ENCODE data around the gene ACVR2A. TPM values are rescaled to one million over a fixed set of nuclear protein-coding genes. Genes with fewer than 3 reads are reported as not detected.

The ACVR2A gene
- total RNA-seq, 4 donors from 2014 or later = 17.4 to 42.4 (median 28.0) TPM

GRCh38 chr2:147923846-147924245 lies 79.0 kb downstream of the ACVR2A start:
- TF ChIP-seq, protein P1, sequence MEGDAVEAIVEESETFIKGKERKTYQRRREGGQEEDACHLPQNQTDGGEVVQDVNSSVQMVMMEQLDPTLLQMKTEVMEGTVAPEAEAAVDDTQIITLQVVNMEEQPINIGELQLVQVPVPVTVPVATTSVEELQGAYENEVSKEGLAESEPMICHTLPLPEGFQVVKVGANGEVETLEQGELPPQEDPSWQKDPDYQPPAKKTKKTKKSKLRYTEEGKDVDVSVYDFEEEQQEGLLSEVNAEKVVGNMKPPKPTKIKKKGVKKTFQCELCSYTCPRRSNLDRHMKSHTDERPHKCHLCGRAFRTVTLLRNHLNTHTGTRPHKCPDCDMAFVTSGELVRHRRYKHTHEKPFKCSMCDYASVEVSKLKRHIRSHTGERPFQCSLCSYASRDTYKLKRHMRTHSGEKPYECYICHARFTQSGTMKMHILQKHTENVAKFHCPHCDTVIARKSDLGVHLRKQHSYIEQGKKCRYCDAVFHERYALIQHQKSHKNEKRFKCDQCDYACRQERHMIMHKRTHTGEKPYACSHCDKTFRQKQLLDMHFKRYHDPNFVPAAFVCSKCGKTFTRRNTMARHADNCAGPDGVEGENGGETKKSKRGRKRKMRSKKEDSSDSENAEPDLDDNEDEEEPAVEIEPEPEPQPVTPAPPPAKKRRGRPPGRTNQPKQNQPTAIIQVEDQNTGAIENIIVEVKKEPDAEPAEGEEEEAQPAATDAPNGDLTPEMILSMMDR (IDR thresholded peaks at IDR 0.05) = no peak
- no peak for TF ChIP-seq POLR2AphosphoS5 (IDR thresholded peaks at IDR 0.05)
- TF ChIP-seq POLR2A (IDR thresholded peaks at IDR 0.05; ENCODE audit: low read depth) = no peak
- no peak for TF ChIP-seq EP300 (IDR thresholded peaks at IDR 0.05)
- 51% methylated on average over 3 of the region's 3 CpGs for WGBS

DNA sequence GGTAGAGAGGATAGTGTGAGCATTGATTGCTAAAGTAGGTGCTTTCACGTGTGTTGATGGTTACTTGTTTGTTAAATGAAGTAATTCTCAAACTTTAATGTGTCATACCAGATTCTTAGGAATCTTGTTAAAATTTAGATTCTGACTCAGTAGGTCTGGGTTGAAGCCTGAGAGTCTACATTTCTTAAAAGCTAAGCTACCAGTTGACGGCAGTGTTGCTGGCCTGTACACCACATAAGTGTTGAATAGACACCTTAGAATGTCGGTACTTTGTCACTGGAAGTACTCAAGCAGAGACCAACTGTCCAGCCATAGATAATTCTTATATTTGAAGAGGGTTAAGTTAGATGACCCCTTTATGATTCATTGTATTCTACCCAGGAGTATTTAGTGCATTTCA lies 79.8 kb downstream of the ACVR2A start:
- Histone ChIP-seq H3K27me3 (no peaks in the 10 kb centered on the region), H3K4me1 (peaks cover 0 to 32% (median 29%) of the 10 kb centered on the region in 4 donors), H3K4me3 (no peak overlapping the region), H3K27ac (replicated peaks in 1 of 4) (no peak overlapping the region), H3K9me3 (no peaks in the 10 kb centered on the region), H3K36me3 (peaks cover 12 to 47% (median 28%) of the 10 kb centered on the region in 4 donors)
- intact Hi-C loops (cut with DNase I) = no loop called here
- WGBS = 90% methylated on average over 3 of the region's 3 CpGs
- no peak for DNase-seq (ENCODE audit: extremely low spot score)
- TF ChIP-seq EP300 (IDR thresholded peaks at IDR 0.05) (no peak), POLR2AphosphoS5 (IDR thresholded peaks at IDR 0.05) (no peak), POLR2A (IDR thresholded peaks at IDR 0.05; ENCODE audit: low read depth) (no peak)
- TF ChIP-seq, protein P1 (IDR thresholded peaks at IDR 0.05) = no peak

More at GRCh38 chr2:147923846-147924245, 79.0 kb downstream of the ACVR2A start:
- no peak overlapping the region for H3K4me3 ChIP-seq
- no peaks in the 10 kb centered on the region for H3K27me3 ChIP-seq
- no peaks in the 10 kb centered on the region for H3K9me3 ChIP-seq
- no peak for DNase-seq (ENCODE audit: extremely low spot score)
- peaks cover 12 to 49% (median 29%) of the 10 kb centered on the region in 4 donors for H3K36me3 ChIP-seq
- H3K4me1 ChIP-seq = peaks cover 0 to 32% (median 29%) of the 10 kb centered on the region in 4 donors
- no peak overlapping the region for H3K27ac ChIP-seq (replicated peaks in 1 of 4)
- intact Hi-C loops (cut with DNase I) = no loop called here

DNA sequence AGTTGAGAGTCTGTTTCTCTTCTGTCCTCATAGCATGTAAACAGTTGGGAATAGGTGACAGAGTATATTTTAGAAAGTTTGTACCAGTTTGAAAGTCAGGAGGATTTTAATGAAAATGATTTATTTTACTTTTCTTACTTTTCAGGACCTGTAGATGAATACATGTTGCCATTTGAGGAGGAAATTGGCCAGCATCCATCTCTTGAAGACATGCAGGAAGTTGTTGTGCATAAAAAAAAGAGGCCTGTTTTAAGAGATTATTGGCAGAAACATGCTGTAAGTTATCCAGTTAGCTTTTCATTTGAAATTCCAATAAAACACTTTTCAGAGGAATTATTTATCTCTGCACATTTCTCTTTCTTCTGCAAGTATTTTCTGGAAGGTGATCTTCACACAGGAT lies 81.1 kb downstream of the ACVR2A start:
- no peak for TF ChIP-seq EP300 (IDR thresholded peaks at IDR 0.05)
- no peak for TF ChIP-seq POLR2A (IDR thresholded peaks at IDR 0.05; ENCODE audit: low read depth)
- no peak for TF ChIP-seq POLR2AphosphoS5 (IDR thresholded peaks at IDR 0.05)
- TF ChIP-seq, protein P1 (IDR thresholded peaks at IDR 0.05) = no peak
- H3K27ac ChIP-seq (replicated peaks in 1 of 4) = no peak overlapping the region

DNA sequence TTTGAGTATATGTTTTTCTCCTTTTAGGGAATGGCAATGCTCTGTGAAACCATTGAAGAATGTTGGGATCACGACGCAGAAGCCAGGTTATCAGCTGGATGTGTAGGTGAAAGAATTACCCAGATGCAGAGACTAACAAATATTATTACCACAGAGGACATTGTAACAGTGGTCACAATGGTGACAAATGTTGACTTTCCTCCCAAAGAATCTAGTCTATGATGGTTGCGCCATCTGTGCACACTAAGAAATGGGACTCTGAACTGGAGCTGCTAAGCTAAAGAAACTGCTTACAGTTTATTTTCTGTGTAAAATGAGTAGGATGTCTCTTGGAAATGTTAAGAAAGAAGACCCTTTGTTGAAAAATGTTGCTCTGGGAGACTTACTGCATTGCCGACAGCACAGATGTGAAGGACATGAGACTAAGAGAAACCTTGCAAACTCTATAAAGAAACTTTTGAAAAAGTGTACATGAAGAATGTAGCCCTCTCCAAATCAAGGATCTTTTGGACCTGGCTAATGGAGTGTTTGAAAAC lies 82.3 kb downstream of the ACVR2A start:
- 98% methylated on average over 4 of the region's 4 CpGs for WGBS
- no peak for TF ChIP-seq POLR2A (IDR thresholded peaks at IDR 0.05; ENCODE audit: low read depth)
- no peak for TF ChIP-seq POLR2AphosphoS5 (IDR thresholded peaks at IDR 0.05)
- TF ChIP-seq EP300 (IDR thresholded peaks at IDR 0.05) = no peak
- TF ChIP-seq, protein P1 (IDR thresholded peaks at IDR 0.05) = no peak
- no peaks in the 10 kb centered on the region for H3K9me3 ChIP-seq
- DNase-seq (ENCODE audit: extremely low spot score) = no peak
- H3K27me3 ChIP-seq = no peaks in the 10 kb centered on the region
- H3K4me1 ChIP-seq = peaks cover 0 to 32% (median 29%) of the 10 kb centered on the region in 4 donors
- peaks cover 6 to 44% (median 22%) of the 10 kb centered on the region in 4 donors for H3K36me3 ChIP-seq
- H3K4me3 ChIP-seq = no peak overlapping the region
- intact Hi-C loops (cut with DNase I) = no loop called here
- no peak overlapping the region for H3K27ac ChIP-seq (replicated peaks in 1 of 4)

More for the DNA sequence above, 81.1 kb downstream of the ACVR2A start:
- Histone ChIP-seq H3K4me3 (no peak overlapping the region), H3K27me3 (no peaks in the 10 kb centered on the region), H3K36me3 (peaks cover 7 to 49% (median 25%) of the 10 kb centered on the region in 4 donors), H3K4me1 (peaks cover 0 to 32% (median 29%) of the 10 kb centered on the region in 4 donors), H3K9me3 (no peaks in the 10 kb centered on the region)
- intact Hi-C loops (cut with DNase I) = no loop called here
- no peak for DNase-seq (ENCODE audit: extremely low spot score)

DNA sequence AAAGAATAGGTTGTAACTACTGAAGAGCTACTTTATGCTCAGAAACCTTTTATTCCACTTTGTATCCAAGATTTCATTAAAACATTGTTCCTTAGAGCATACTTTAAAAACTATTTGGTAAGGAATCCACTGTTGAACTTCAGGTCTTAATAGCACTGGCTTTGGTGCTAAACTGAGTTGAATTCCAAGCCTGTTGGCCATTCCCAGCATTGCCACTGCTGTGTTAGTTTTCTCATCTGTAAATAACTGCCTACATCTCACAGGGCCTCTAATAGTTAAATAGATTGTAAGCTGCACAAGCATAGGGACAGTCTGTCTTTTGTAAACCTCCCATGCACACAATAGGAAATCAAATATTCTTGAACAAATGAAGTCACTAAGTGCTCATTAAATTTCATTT lies 89.1 kb downstream of the ACVR2A start:
- intact Hi-C loops (cut with DNase I) = no loop called here
- peaks cover 0 to 54% (median 18%) of the 10 kb centered on the region in 4 donors for H3K36me3 ChIP-seq
- no peak overlapping the region for H3K27ac ChIP-seq (replicated peaks in 1 of 4)
- TF ChIP-seq EP300 (IDR thresholded peaks at IDR 0.05) (no peak), POLR2AphosphoS5 (IDR thresholded peaks at IDR 0.05) (no peak), POLR2A (IDR thresholded peaks at IDR 0.05; ENCODE audit: low read depth) (no peak)
- TF ChIP-seq, protein P1 (IDR thresholded peaks at IDR 0.05) = no peak
- no peak overlapping the region for H3K4me3 ChIP-seq
- H3K9me3 ChIP-seq = no peaks in the 10 kb centered on the region
- H3K27me3 ChIP-seq = no peaks in the 10 kb centered on the region
- H3K4me1 ChIP-seq = peaks cover 0 to 12% (median 4%) of the 10 kb centered on the region in 4 donors
- DNase-seq (ENCODE audit: extremely low spot score) = no peak
